ENCODE results near the gene C20orf173.
"Not testable (repeated sequence)": the region's sequence is repeated elsewhere in the genome, so short reads cannot be mapped to it uniquely, and the experiment has no call there.

Gene C20orf173

GRCh38 chr20:35560105-35560511, 30.7 kb upstream of the C20orf173 start:
- DNase-seq, result no peak
- Histone ChIP-seq H3K4me1 (ENCODE audit: control extremely low read depth in 1 of 4, control insufficient read depth in 4 of 4, insufficient read depth in 4 of 4, low read length in 3 of 4) (no peaks in the 10 kb centered on the region), H3K4me3 (ENCODE audit: control insufficient read depth in 1 of 7, extremely low read depth in 1 of 7, insufficient read depth in 4 of 7, low read depth in 2 of 7, low read length in 6 of 7) (no peak overlapping the region), H3K9me3 (ENCODE audit: control extremely low read depth in 1 of 5, control insufficient read depth in 4 of 5, insufficient read depth in 2 of 5, low read depth in 1 of 5, low read length in 4 of 5) (no peaks in the 10 kb centered on the region), H3K27me3 (replicated peaks in 2 of 5; ENCODE audit: control insufficient read depth in 4 of 5, insufficient read depth in 5 of 5, low read length in 4 of 5) (no peaks in the 10 kb centered on the region), H3K27ac (ENCODE audit: insufficient read depth in 1 of 2, low read depth in 1 of 2, low read length in 2 of 2, poor library complexity in 1 of 2, severe bottlenecking in 2 of 2) (no peak overlapping the region), H3K36me3 (ENCODE audit: control insufficient read depth in 4 of 4, insufficient read depth in 4 of 4, low read length in 3 of 4) (peaks cover 0 to 41% (median 25%) of the 10 kb centered on the region in 4 experiments)
- ChIA-PET CTCF (interaction anchor here (0.6 to 1.1 kb wide), 3 partner anchors 13 to 233 kb away, joined by 3 read pairs; no protein-coding TSS in a partner anchor), POLR2A (interaction anchor here (0.6 kb wide), 1 partner anchor 22 kb away, joined by 3 read pairs; no protein-coding TSS in a partner anchor)
- 84% methylated on average over 11 of the region's 18 CpGs for WGBS (ENCODE audit: insufficient coverage)

- Histone ChIP-seq H3K4me1 (ENCODE audit: control extremely low read depth in 1 of 4, control insufficient read depth in 4 of 4, insufficient read depth in 4 of 4, low read length in 3 of 4) (no peaks in the 10 kb centered on the region), H3K4me3 (ENCODE audit: control insufficient read depth in 1 of 7, extremely low read depth in 1 of 7, insufficient read depth in 4 of 7, low read depth in 2 of 7, low read length in 6 of 7) (no peak overlapping the region), H3K36me3 (ENCODE audit: control insufficient read depth in 4 of 4, insufficient read depth in 4 of 4, low read length in 3 of 4) (peaks cover 0 to 50% (median 33%) of the 10 kb centered on the region in 4 experiments), H3K27ac (ENCODE audit: insufficient read depth in 1 of 2, low read depth in 1 of 2, low read length in 2 of 2, poor library complexity in 1 of 2, severe bottlenecking in 2 of 2) (no peak overlapping the region), H3K9me3 (ENCODE audit: control extremely low read depth in 1 of 5, control insufficient read depth in 4 of 5, insufficient read depth in 2 of 5, low read depth in 1 of 5, low read length in 4 of 5) (no peaks in the 10 kb centered on the region), H3K27me3 (replicated peaks in 2 of 5; ENCODE audit: control insufficient read depth in 4 of 5, insufficient read depth in 5 of 5, low read length in 4 of 5) (no peaks in the 10 kb centered on the region)
- WGBS (ENCODE audit: insufficient coverage), result 98% methylated on average over 13 of the region's 24 CpGs
- ChIA-PET CTCF (interaction anchor here (0.8 to 1.3 kb wide), 2 partner anchors 52 to 70 kb away, joined by 3 read pairs; no protein-coding TSS in a partner anchor), POLR2A (no interaction called here)
- DNase-seq, result no peak
These were observed 29.7 kb upstream of the C20orf173 start for GRCh38 chr20:35559042-35559693.

DNA sequence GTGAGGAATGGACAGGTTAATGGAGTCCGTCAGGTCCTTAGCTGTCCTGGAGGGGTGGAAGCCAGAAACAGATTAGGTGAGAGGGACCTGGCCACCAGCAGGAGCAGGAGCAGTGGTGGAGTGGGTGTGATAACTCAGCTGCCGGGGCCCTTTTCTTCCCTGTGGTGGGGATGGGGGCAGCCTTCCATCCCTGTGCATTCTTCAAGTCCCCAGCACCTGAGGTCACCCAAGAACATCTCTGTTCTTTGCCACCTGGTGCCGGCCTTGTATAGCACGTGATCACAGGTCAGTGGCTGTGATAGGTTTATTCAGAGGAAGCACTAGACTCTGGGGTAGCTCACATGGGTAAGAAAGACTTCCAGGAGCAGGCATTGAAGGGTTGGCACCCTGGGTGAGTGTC, 29.0 kb upstream of the C20orf173 start:
- CTCF ChIA-PET, result interaction anchor here (1.3 kb wide), 1 partner anchor 53 kb away, joined by 3 read pairs; no protein-coding TSS in a partner anchor
- Histone ChIP-seq H3K27ac (ENCODE audit: insufficient read depth in 1 of 2, low read depth in 1 of 2, low read length in 2 of 2, poor library complexity in 1 of 2, severe bottlenecking in 2 of 2) (no peak overlapping the region), H3K4me3 (ENCODE audit: control insufficient read depth in 1 of 7, extremely low read depth in 1 of 7, insufficient read depth in 4 of 7, low read depth in 2 of 7, low read length in 6 of 7) (no peak overlapping the region), H3K36me3 (ENCODE audit: control insufficient read depth in 4 of 4, insufficient read depth in 4 of 4, low read length in 3 of 4) (peaks cover 0 to 57% (median 40%) of the 10 kb centered on the region in 4 experiments), H3K9me3 (ENCODE audit: control extremely low read depth in 1 of 5, control insufficient read depth in 4 of 5, insufficient read depth in 2 of 5, low read depth in 1 of 5, low read length in 4 of 5) (no peaks in the 10 kb centered on the region), H3K4me1 (ENCODE audit: control extremely low read depth in 1 of 4, control insufficient read depth in 4 of 4, insufficient read depth in 4 of 4, low read length in 3 of 4) (no peaks in the 10 kb centered on the region), H3K27me3 (replicated peaks in 2 of 5; ENCODE audit: control insufficient read depth in 4 of 5, insufficient read depth in 5 of 5, low read length in 4 of 5) (no peaks in the 10 kb centered on the region)
- POLR2A ChIA-PET, result no interaction called here
- WGBS (ENCODE audit: insufficient coverage), result no CpG with 5 or more reads among the region's 4 CpGs
- DNase-seq, result no peak

- peaks cover 3 to 70% (median 48%) of the 10 kb centered on the region in 4 experiments for H3K36me3 ChIP-seq (ENCODE audit: control insufficient read depth in 4 of 4, insufficient read depth in 4 of 4, low read length in 3 of 4)
- 100% methylated on average over 6 of the region's 8 CpGs for WGBS (ENCODE audit: insufficient coverage)
- no peaks in the 10 kb centered on the region for H3K4me1 ChIP-seq (ENCODE audit: control extremely low read depth in 1 of 4, control insufficient read depth in 4 of 4, insufficient read depth in 4 of 4, low read length in 3 of 4)
- no peak overlapping the region for H3K4me3 ChIP-seq (ENCODE audit: control insufficient read depth in 1 of 7, extremely low read depth in 1 of 7, insufficient read depth in 4 of 7, low read depth in 2 of 7, low read length in 6 of 7)
- no peaks in the 10 kb centered on the region for H3K27me3 ChIP-seq (replicated peaks in 2 of 5; ENCODE audit: control insufficient read depth in 4 of 5, insufficient read depth in 5 of 5, low read length in 4 of 5)
- ChIA-PET POLR2A (no interaction called here), CTCF (no interaction called here)
- DNase-seq, result no peak
- no peaks in the 10 kb centered on the region for H3K9me3 ChIP-seq (ENCODE audit: control extremely low read depth in 1 of 5, control insufficient read depth in 4 of 5, insufficient read depth in 2 of 5, low read depth in 1 of 5, low read length in 4 of 5)
- no peak overlapping the region for H3K27ac ChIP-seq (ENCODE audit: insufficient read depth in 1 of 2, low read depth in 1 of 2, low read length in 2 of 2, poor library complexity in 1 of 2, severe bottlenecking in 2 of 2)
These were observed 27.4 kb upstream of the C20orf173 start for GRCh38 chr20:35556871-35557270.

- Histone ChIP-seq H3K27me3 (replicated peaks in 2 of 5; ENCODE audit: control insufficient read depth in 4 of 5, insufficient read depth in 5 of 5, low read length in 4 of 5) (no peaks in the 10 kb centered on the region), H3K4me3 (ENCODE audit: control insufficient read depth in 1 of 7, extremely low read depth in 1 of 7, insufficient read depth in 4 of 7, low read depth in 2 of 7, low read length in 6 of 7) (no peak overlapping the region), H3K4me1 (ENCODE audit: control extremely low read depth in 1 of 4, control insufficient read depth in 4 of 4, insufficient read depth in 4 of 4, low read length in 3 of 4) (no peaks in the 10 kb centered on the region), H3K9me3 (ENCODE audit: control extremely low read depth in 1 of 5, control insufficient read depth in 4 of 5, insufficient read depth in 2 of 5, low read depth in 1 of 5, low read length in 4 of 5) (no peaks in the 10 kb centered on the region), H3K36me3 (ENCODE audit: control insufficient read depth in 4 of 4, insufficient read depth in 4 of 4, low read length in 3 of 4) (peaks cover 3 to 78% (median 53%) of the 10 kb centered on the region in 4 experiments), H3K27ac (ENCODE audit: insufficient read depth in 1 of 2, low read depth in 1 of 2, low read length in 2 of 2, poor library complexity in 1 of 2, severe bottlenecking in 2 of 2) (no peak overlapping the region)
- CTCF ChIA-PET, result no interaction called here
- POLR2A ChIA-PET, result interaction anchor here (0.6 kb wide), 1 partner anchor 162 kb away, joined by 3 read pairs; no protein-coding TSS in a partner anchor
- DNase-seq, result no peak
- 98% methylated on average over 19 of the region's 21 CpGs for WGBS (ENCODE audit: insufficient coverage)
These were observed 26.6 kb upstream of the C20orf173 start for GRCh38 chr20:35555951-35556645.

GRCh38 chr20:35555461-35555860, 26.0 kb upstream of the C20orf173 start:
- H3K27me3 ChIP-seq (replicated peaks in 2 of 5; ENCODE audit: control insufficient read depth in 4 of 5, insufficient read depth in 5 of 5, low read length in 4 of 5); H3K4me1 ChIP-seq (ENCODE audit: control extremely low read depth in 1 of 4, control insufficient read depth in 4 of 4, insufficient read depth in 4 of 4, low read length in 3 of 4); H3K9me3 ChIP-seq (ENCODE audit: control extremely low read depth in 1 of 5, control insufficient read depth in 4 of 5, insufficient read depth in 2 of 5, low read depth in 1 of 5, low read length in 4 of 5); H3K4me3 ChIP-seq (ENCODE audit: control insufficient read depth in 1 of 7, extremely low read depth in 1 of 7, insufficient read depth in 4 of 7, low read depth in 2 of 7, low read length in 6 of 7); DNase-seq; POLR2A ChIA-PET; H3K27ac ChIP-seq (ENCODE audit: insufficient read depth in 1 of 2, low read depth in 1 of 2, low read length in 2 of 2, poor library complexity in 1 of 2, severe bottlenecking in 2 of 2): not testable (repeated sequence)
- 98% methylated on average over 4 of the region's 4 CpGs for WGBS (ENCODE audit: insufficient coverage)
- H3K36me3 ChIP-seq (ENCODE audit: control insufficient read depth in 4 of 4, insufficient read depth in 4 of 4, low read length in 3 of 4), result peaks cover 3 to 82% (median 56%) of the 10 kb centered on the region in 4 experiments
- CTCF ChIA-PET, result interaction anchor here (0.6 kb wide), 1 partner anchor 145 kb away, joined by 3 read pairs; no protein-coding TSS in a partner anchor

- H3K4me1 ChIP-seq (ENCODE audit: control extremely low read depth in 1 of 4, control insufficient read depth in 4 of 4, insufficient read depth in 4 of 4, low read length in 3 of 4), result no peaks in the 10 kb centered on the region
- CTCF ChIA-PET, result interaction anchor here (1.2 kb wide), 1 partner anchor 14 kb away, joined by 3 read pairs; no protein-coding TSS in a partner anchor
These were observed 23.5 kb upstream of the C20orf173 start for GRCh38 chr20:35552914-35553313.

More at GRCh38 chr20:35552914-35553313, 23.5 kb upstream of the C20orf173 start:
- Histone ChIP-seq H3K9me3 (ENCODE audit: control extremely low read depth in 1 of 5, control insufficient read depth in 4 of 5, insufficient read depth in 2 of 5, low read depth in 1 of 5, low read length in 4 of 5) (no peaks in the 10 kb centered on the region), H3K4me3 (ENCODE audit: control insufficient read depth in 1 of 7, extremely low read depth in 1 of 7, insufficient read depth in 4 of 7, low read depth in 2 of 7, low read length in 6 of 7) (no peak overlapping the region), H3K36me3 (ENCODE audit: control insufficient read depth in 4 of 4, insufficient read depth in 4 of 4, low read length in 3 of 4) (peaks cover 3 to 86% (median 66%) of the 10 kb centered on the region in 4 experiments), H3K27ac (ENCODE audit: insufficient read depth in 1 of 2, low read depth in 1 of 2, low read length in 2 of 2, poor library complexity in 1 of 2, severe bottlenecking in 2 of 2) (no peak overlapping the region), H3K27me3 (replicated peaks in 2 of 5; ENCODE audit: control insufficient read depth in 4 of 5, insufficient read depth in 5 of 5, low read length in 4 of 5) (no peaks in the 10 kb centered on the region)
- POLR2A ChIA-PET, result interaction anchor here (0.6 kb wide), 1 partner anchor 42 kb away, joined by 3 read pairs; no protein-coding TSS in a partner anchor
- 100% methylated on average over 1 of the region's 3 CpGs for WGBS (ENCODE audit: insufficient coverage)
- no peak for DNase-seq
